NCI-H345 treated with DMSO at 0.1 percent for 48 hours (cell line): ENCODE data around the gene GPRC5A.

Experiments
- DNase-seq: peaks from one replicate; lab custom pipeline; 2025; ENCODE audit not compliant: unreplicated experiment; lab: John Stamatoyannopoulos, UW

The GPRC5A gene

DNA sequence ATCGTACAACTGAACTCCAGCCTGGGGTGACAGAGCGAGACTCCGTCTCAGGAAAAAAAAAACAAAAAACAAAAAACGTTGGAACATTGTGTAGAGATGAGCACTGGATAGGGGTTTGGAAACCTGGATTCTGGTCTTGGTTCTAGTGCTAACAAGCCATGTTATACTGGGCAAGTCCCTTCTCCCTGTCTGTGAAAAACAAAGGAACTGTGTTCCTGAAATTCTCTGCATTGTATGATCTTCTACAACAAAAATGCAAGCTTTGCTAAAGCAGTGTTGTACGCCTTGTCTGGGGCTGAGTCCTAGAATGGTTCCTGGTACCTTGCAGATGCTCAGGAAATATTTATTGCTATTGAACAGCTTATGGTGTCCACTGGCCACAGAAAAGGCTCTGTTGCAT is 47.2 kb downstream of the GPRC5A start:
- no peak for DNase-seq

DNA sequence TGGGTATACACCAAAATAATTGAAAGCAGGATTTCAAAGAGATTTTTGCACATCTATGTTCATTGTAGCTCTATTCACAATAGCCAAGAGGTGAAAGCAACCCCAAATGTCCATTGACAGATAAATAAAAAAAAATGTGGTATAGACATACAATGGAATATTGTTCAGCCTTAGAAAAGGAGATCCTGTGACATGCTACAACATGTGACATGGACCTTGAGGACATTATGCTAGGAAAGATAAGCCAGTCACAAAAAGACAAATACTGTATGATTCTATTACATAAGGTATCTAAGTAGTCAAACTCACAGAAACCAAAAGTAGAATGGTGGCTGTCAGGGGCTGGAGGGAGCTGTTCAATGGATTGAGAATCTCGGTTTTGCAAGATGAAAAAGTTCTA is 48.5 kb downstream of the GPRC5A start:
- no peak for DNase-seq

DNA sequence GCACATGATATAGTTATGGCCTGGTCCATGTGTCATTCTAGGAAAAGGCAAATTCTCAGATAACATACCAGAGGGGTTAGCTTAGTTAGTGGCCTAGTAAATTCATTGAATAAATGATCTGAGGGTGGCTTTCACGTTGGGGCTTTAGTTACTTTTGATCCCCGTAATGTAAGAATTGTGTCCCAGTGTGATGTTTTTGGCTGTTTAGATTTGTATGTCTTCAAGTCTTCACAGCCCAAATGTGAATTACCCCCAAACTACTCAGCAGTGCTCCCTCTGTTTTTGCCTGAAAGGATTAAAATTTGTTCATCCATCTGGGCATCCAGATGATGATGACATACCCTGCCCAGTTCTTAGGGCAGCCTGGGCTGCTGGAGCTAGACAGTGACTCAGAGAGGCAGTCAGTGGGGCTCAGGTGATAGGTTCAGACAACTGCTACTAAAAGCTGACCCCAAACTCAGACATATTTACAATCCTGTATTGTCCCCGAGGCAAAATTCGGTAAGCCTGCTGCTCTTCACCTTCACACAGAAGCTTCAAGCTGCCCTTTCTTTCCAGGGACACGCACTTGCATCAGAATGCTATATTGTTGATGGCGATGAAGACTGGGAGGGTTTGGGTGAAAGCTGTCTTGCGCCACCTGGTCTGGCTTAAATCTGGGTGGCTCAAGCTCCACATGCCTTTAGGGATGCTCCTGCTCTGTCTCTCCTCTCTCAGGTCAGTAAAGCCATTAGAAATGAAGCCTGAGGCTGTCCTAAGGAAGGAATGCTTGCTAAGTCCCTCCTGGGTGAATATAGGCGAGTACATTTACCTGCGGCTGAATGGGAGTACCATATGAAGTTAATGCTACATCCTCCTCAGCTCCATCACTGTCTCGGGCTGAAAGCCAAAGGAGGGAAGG is 50.3 kb downstream of the GPRC5A start:
- DNase-seq: no peak

DNA sequence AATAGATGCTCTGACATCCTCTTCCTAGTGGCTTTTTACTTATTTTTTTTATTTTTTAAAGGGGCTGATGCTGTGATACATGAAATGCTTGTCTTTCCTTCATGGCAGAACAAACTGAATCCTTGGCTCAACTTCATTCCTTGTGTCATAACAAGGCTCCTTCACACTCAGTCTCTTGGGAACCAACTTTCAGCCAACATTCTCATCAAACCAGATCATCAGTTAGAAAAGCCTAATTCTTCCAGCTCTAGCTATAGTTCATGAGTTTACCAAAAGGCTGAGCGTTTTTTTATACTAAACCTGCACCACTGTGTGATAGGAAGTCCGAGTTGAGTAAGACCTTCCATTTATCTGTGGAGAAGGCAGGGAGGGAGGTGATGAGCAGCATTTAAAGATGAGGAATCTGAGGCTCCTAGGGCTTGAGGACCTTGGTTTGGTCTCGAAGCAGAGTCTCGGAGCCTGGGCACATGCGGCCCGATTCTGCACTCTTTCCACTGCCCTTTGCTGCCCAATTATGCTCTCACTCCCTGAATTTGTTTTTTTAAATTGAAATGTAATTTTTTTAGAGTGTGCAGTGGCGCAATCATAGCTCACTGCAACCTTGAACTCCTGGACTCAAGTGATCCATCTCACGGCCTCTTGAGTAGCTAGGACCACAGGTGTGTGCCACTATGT is 52.4 kb downstream of the GPRC5A start:
- DNase-seq: no peak

DNA sequence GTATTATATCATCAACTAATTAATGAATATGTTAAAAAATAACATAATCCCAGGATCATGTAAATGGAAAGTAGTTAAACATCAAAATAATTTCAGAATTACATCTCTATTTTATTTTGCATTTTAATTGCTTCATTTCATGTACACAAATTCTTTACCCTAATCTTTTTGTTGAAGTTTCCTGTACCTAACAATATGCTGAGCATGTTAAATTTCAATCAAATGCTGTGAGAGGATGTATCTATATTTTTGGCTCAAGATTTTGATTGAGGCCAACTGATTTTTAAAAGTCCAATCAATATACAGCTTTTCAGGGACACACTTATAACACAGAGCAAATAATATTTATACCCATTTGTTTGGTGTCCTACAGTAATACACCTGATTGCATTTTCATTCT is 54.2 kb downstream of the GPRC5A start:
- no peak for DNase-seq

DNA sequence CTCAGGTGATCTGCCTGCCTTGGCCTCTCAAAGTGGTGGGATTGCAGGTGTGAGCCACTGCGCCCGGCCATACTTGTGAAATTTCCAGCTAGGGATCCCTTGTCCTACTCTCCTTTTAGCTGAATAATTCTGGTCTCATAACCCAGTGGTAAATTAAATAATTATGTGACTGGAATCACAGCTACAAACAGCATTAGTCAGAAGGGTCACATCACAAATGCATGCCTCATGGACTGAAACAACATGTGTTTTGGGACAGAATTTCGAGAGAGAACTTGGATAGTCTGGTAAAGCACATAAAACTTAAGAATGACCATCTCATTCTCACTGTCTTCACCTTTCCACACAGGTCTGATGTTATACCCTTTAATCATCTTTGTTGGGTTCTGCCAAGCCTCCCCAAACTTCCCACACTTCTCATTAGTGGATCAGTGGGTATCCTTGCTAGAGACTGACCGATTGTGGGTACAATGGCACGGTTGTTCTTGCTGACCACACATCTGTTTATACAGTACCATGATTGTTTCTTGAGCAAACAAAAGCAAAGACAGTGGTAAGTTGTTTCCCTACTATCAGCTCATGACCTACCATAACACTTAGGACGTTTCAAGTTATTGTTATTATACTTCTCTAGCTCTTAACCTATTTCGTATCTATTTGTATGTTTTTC is 55.5 kb downstream of the GPRC5A start:
- DNase-seq: no peak

DNA sequence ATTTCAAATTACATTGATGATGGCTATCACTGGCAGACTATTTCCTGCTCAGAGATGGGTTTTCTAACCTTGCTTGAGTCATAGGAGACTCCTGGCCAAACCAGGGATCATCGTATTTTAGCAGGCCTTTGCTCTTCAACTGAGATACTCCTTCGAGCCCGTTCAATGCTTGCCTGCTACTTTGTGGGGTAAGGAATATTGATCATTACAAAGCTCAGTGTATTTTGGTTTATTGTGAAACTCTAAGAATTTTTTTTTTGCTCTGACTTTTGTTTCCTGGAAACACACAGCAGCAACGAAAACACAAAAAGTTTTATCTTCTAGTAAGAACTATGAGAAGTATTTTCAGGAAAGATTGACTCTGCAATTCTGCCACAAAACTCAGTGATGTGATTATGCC is 56.5 kb downstream of the GPRC5A start:
- DNase-seq: no peak

DNA sequence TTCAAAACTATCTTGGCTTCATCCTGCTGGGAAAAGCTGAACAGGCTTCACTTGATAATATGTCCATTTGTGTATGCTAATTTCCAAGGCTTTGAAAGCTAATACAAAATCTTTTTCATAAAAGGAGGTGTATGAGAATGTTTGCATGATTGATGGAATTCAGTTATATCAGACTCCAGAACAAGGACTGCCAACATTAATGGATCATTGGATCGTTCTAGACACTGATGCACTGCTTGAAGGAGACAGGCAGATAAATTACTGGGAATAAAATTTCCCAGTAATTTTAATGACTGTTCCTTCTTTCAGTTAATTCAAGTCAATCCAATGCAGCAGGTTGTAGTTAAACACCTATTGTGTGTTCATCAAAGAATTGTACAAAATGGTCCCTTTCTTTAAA is 60.1 kb downstream of the GPRC5A start:
- no peak for DNase-seq

DNA sequence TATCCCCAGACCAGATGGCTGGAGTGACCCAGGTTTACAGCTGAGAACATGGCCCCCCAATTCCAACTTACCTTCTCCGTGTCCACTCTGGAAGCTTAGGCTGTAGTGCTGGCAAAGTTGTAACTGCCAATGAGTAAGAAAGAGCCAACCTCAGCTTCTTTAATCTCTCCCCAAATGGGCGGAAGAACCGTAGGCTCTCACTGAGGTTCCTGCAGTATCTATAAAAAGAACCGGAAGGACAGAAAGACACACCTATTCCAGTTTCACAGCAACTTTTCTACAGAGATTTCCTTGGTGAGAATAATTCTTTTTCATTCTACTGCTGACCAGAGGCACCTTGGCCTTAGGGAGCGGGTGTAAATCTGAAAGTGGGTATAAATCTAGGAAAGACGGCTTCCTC is 60.7 kb downstream of the GPRC5A start, which contains the start of gene GPRC5D:
GPRC5D (minus strand) TSS at position 135 of the 400 bp plus-strand sequence. CDS start 1,786 bp downstream, outside the sequence.
- no peak for DNase-seq

DNA sequence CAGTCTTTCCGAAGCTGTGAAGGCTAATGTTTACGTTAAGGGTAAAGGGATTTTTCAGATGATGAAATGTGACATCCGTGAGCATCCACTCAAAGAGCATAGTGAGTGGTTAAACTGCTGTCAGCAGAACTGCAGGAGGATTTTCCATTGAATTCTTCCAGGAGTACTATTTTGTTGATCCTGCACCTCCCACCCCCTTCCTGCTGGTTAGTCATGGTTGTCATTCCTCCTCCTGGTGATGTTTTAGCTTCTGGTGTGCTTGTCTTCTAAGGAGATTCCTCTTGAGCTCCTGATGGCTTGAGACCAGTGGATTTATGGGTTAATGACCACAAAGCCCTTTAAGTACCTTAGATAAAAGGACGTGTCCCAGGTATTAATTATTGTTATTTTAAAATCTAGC is 63.0 kb downstream of the GPRC5A start:
- DNase-seq: no peak

DNA sequence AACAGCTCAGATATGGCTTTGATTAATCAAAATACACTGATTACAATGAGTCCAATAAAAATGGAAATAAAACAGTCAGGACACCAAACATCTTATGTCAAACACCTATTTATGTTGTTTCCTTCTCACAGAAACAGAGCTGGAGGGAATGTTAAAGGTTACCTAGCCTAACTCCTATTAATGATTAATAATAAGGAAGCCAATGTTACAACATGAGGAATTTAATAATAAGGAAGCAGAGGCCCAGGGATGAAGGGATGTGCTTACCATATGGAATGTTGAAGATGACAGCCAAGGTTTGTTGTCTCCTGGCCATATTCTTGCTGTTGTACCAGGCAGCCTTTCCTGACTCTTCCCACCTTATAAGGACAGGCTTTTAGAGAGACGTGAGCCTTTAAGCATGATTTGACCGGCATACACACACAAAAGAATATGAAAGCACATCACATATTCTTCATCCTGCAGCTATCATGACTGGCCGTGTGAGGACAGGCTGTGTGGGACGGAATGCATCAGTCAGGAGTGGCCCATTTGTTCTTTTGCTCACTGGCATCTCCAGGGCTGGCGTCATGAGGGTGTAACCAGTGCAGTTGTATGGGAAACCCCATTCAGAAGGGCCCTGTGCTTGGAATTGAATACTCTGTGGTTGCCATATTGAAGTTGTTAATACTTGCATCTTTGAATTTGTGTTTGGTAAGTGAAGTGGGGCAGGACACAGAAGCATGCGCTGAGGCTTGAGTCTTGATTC is 63.7 kb downstream of the GPRC5A start:
- DNase-seq: no peak

DNA sequence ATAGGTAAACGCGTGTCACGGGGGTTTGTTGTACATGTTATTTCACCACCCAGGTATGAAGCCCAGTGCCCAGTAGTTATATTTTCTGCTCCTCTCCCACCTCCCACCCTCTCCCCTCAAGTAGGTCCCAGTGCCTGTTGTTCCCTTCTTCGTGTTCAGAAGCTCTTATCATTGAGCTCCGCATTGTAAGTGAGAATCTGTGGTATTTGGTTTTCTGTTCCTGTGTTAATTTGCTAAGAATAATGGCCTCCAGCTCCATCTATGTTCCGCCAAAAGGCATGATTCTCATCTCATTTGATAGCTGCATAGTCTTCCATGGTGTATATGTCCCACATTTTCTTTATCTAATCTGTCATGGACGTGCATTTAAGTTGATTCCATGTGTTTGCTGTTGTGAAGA is 67.5 kb downstream of the GPRC5A start:
- DNase-seq: no peak

DNA sequence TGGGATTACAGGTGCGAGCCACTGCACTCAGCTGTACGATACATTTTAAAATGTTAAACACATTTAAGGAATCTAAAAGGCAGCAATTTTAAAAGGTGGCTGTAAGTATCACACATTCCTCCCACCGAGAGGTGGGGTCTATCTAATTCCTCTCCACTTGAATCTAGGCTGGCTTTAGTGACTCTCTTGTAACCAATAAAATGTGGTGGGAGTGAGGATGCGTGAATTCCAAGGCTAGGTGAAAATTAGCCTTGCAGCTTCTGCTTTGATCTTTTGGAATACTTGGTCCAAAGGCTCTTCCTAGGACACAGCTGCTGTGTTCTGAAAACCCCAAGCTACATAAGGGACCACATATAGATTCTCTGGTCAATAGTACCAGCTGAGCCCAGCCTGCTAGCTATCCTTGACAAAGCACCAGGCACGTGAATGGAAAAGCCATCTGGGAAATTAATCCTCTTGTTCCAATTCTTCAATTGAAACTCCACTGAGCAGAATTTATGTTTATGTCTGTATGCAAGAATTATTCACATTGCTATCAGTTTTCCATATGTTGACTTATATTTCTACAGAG is 69.4 kb downstream of the GPRC5A start:
- no peak for DNase-seq

DNA sequence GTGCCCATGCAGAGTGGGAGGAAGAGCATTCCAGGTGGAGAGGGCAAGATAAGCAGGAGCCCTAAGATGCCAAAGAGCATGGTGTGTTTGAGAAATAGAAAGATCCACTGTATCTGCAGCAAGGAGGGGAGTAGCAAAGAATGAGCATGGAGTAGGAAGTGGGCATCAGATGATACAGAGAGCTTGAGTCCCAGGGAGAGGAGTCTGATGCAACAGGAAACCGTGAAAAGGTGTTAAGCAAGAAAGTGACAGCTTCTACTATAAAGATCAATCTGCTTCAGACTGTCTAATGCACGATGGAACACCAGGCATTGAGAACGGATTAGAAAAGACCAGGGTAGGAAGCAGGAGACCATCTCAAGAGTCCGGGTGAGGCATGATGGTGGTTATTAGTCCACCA is 72.9 kb downstream of the GPRC5A start:
- DNase-seq: no peak

DNA sequence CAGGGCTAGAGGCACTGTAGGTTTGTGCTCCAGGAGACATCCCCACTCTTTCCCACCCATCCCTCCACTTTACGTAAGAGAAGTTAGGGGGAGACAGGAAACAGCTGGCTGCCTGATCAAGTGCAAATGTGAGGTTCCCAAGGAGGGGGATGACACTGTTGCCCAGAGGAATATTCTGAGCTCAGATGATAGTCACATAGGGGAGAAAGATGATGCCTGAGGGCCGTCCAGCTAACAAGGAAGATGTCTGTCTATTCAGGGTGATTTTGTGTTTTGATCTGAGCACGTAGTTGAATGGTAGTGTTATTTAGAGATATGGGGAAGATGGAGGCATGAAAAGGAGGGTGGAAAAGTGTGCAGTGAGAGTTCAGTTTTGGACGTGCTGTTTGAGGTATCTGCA is 74.5 kb downstream of the GPRC5A start:
- DNase-seq: no peak
